VCaP (cell line): Measurements from ENCODE around the gene PIAS4.

Source experiments
- H3K27ac ChIP-seq: fragments of 450-650 bp; 2 replicates; pipeline ENCODE4 v1.5.1; 2017
- TF ChIP-seq, protein P1 (sequence below): fragments of 450-650 bp; conservative IDR thresholded peaks from 2 replicates; pipeline ENCODE4 v1.5.1; 2017; ENCODE audit warnings: mild to moderate bottlenecking, moderate library complexity

The PIAS4 gene, protein sequence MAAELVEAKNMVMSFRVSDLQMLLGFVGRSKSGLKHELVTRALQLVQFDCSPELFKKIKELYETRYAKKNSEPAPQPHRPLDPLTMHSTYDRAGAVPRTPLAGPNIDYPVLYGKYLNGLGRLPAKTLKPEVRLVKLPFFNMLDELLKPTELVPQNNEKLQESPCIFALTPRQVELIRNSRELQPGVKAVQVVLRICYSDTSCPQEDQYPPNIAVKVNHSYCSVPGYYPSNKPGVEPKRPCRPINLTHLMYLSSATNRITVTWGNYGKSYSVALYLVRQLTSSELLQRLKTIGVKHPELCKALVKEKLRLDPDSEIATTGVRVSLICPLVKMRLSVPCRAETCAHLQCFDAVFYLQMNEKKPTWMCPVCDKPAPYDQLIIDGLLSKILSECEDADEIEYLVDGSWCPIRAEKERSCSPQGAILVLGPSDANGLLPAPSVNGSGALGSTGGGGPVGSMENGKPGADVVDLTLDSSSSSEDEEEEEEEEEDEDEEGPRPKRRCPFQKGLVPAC

GRCh38 chr19:4007021-4007835, at the start of gene PIAS4:
TSS of gene PIAS4 (plus strand) at chr19:4007736. CDS start at chr19:4007761, 25 bp downstream.
- peak within 1 kb of the TSS; percentile 85 for H3K27ac ChIP-seq
- TF ChIP-seq, protein P1, sequence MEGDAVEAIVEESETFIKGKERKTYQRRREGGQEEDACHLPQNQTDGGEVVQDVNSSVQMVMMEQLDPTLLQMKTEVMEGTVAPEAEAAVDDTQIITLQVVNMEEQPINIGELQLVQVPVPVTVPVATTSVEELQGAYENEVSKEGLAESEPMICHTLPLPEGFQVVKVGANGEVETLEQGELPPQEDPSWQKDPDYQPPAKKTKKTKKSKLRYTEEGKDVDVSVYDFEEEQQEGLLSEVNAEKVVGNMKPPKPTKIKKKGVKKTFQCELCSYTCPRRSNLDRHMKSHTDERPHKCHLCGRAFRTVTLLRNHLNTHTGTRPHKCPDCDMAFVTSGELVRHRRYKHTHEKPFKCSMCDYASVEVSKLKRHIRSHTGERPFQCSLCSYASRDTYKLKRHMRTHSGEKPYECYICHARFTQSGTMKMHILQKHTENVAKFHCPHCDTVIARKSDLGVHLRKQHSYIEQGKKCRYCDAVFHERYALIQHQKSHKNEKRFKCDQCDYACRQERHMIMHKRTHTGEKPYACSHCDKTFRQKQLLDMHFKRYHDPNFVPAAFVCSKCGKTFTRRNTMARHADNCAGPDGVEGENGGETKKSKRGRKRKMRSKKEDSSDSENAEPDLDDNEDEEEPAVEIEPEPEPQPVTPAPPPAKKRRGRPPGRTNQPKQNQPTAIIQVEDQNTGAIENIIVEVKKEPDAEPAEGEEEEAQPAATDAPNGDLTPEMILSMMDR = no peak

DNA sequence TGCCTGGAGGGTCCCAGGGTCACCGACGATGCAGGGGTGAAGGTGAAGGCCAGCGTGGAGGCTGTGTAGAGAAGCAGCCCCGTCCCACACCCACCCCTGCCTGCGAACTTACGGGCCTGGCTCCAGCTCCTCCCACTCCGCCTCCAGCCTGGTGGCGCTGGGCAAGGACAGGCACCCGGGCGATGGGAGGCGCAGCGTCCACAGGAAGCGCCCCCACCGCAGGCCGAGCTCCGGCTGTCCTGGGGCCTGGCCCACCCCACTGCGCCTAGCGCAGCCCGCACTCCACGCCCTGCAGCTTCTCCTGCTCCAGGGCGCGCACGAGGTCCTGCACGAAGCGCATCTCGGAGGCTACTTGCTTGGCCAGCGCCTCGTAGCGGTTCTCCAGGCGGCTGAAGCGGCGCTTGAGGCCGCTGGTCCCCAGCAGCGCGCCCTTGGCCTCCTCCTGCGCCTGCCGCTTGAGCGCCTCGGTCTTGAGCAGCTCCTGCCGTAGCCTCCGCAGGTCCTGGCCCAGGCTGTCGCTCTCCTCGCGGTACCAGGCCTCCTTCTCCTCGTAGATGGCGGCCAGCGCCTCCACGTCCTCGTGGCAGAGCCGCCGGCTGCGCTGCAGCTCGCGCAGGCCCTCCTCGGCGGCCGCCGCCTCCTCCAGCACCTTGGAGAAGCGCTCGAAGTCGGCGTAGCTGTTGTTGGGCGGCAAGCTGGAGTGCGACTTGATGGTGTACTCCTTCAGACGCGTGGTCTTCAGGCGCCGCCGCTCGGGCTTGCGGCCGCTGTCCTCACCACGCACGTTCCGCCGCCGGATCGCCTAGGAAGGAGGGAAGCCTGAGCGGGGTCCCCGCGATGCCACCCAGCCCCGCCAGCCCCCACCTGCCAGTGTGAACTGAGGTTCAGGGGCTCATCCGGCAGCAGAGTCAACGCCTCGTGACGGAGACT, 48.4 kb upstream of the PIAS4 start:
- H3K27ac ChIP-seq = no peak overlapping the region
- TF ChIP-seq, protein P1 = no peak

DNA sequence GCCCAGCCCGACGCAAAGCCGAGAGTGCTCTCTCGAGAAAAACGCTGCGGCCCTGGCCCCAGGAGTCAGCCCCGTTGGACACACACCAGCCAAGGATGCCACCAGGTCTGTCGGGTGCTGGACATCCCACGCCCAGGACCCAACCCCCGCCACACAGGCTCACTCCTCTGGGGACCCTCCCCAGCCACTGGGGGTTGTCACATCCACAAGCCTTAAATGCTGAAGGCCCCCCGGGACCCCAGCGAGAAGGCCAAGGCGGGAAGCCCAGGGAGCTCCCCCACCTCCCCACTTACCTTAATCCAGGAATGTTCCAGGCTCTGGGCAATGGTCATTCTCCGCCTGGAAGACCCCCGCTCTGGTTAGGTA, 47.8 kb upstream of the PIAS4 start:
- no peak overlapping the region for H3K27ac ChIP-seq
- TF ChIP-seq, protein P1 = no peak

- no peak overlapping the region for H3K27ac ChIP-seq
- TF ChIP-seq, protein P1 = no peak
Measured at GRCh38 chr19:3961007-3961406, 46.5 kb upstream of the PIAS4 start.

GRCh38 chr19:3963458-3964255, 43.9 kb upstream of the PIAS4 start:
- H3K27ac ChIP-seq = no peak overlapping the region
- TF ChIP-seq, protein P1 = no peak

DNA sequence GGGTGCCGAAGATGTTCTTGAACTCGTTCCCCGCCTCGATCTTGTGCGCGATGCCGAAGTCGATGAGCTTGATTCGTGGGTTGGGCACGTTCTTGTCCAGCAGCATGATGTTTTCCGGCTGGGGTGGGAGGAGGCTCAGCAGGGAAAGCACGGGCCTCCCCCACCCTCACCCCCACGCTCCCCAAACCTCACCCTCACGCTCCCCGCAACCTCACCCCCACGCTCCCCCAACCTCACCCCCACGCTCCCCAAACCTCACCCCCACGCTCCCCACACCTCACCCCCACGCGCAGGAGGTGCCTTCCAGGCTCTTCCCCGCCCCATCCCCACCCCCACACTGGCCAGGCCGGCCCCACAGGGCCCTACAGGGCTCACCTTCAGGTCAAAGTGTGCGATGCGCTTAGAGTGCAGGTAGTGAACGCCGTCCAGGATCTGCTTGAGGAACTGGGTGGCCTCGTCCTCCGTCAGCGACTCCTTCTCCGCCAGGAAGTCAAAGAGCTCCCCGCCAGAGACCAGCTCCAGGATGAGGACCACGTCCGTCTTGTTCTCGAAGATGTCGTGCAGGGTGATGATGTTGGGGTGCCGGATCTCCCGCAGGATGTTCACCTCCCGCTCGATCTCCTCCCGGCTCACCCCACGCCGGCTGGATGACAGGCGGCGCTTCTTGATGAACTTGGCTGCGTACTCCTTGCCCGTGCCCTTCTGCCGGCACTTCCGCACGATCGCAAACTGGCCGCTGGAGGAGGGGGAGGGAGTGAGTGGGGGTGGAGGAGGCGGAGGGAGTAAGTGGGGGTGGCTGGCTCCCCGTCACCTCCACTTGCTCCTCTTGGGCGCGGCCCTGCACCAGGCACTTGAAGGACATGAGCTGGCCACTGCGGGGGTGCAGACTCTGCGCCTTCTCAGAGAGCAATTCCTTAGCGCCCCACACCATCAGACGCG, 43.0 kb upstream of the PIAS4 start:
- TF ChIP-seq, protein P1 = no peak
- H3K27ac ChIP-seq = no peak overlapping the region
